Neuron (in vitro differentiated cells): ENCODE measurements around the gene URI1.

Experiments used
- H2AFZ ChIP-seq: one replicate; pipeline ENCODE4 v1.6.1; 2013; ENCODE audit warnings: low read depth, mild to moderate bottlenecking, inconsistent platforms, low read length, moderate library complexity
- H3K27me3 ChIP-seq: one replicate; pipeline ENCODE4 v1.6.1; 2013; ENCODE audit warnings: low read length; ENCODE audit not compliant: insufficient read depth
- H3K36me3 ChIP-seq: one replicate; pipeline ENCODE4 v1.6.1; 2013; ENCODE audit warnings: low read length; ENCODE audit not compliant: insufficient read depth
- H3K4me1 ChIP-seq: one replicate; pipeline ENCODE4 v1.6.1; 2013; ENCODE audit warnings: low read length; ENCODE audit not compliant: insufficient read depth
- H3K4me3 ChIP-seq: 2 replicates; pipeline ENCODE4 v1.5.1; 2013; ENCODE audit warnings: mild to moderate bottlenecking, low read length, moderate library complexity
- H3K9me3 ChIP-seq: one replicate; pipeline ENCODE4 v1.6.1; 2013; ENCODE audit warnings: low read length

The URI1 gene

DNA sequence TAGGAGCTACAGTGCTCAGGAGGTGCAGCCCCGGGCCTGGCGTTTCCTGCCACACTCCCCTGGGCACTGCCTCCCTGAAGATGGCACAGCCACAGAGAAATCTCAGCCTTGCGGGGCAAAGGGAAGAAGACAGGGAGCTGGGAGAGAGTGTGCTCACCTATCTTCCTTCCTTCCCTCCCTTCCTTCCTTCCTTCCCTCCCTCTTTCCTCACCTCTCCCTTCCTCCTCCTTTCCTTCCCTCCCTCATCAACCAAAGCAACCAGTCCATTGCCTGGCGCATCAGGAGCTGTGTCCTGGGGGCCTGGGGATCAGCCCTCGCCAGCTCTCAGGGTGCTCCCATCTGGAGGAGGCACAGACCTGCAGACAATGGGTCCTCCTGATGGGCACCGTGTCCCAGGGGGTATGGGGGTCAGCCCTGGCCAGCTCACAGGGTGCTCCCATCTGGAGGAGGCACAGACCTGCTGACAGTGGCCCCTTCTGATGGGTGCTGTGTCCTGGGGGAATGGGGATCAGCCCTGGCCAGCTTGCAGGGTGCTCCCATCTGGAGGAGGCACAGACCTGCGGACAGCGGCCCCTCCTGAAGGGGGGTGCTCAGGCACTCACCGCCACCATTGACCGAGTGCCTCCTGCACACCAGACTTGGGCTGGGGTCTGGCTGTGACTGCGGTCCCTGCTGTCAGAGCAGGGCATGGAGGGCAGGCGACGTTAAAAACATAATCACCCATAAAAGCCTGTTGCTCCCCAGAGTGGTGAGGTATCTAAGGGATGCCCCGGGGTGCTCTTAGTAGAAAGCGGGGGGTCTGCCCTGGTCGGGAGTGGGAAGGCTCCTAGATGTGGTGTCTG is 120.2 kb downstream of the URI1 start:
- Histone ChIP-seq H3K36me3 (no peaks in the 10 kb centered on the region), H3K4me3 (no peak overlapping the region), H2AFZ (no peak overlapping the region), H3K27me3 (no peaks in the 10 kb centered on the region), H3K9me3 (no peaks in the 10 kb centered on the region), H3K4me1 (peaks cover 10% of the 10 kb centered on the region)

DNA sequence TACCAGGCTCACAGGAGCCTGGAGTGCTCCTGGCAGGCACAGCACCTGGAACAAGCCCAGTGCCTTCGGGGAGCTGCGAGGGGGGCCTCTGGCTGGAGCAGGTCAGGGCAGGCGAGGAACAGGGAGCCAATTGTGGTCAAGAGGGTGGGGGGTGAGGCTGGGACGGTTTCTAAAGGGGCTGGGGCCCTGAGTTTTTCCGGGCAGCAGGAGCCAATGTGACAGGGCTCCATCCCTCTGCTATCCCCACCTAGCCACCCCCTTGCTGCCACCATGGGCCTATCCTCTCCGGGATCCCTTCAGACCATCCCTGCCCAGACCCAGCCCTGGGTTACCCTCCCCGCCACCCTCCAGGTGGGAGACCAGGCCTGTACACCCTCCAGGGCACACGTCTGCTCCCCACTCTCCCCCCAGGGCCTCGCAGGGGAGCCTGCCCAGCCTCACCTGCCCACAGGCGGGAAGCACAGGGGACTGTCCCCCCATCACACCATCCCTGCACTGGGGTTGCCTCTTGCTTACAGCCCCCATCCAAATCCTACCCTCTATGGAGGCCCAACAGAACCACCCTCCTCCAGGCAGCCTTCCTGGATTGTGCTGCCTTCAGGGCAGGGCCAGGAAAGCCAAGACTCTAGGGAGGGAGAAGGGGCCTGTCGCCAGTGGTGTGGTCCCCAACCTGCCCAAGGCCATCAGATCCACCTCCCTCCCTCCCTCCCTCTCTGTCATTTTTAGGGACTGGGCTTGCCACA is 121.0 kb downstream of the URI1 start:
- Histone ChIP-seq H3K4me3 (no peak overlapping the region), H3K4me1 (peaks cover 10% of the 10 kb centered on the region), H2AFZ (no peak overlapping the region), H3K27me3 (no peaks in the 10 kb centered on the region), H3K36me3 (no peaks in the 10 kb centered on the region), H3K9me3 (no peaks in the 10 kb centered on the region)

DNA sequence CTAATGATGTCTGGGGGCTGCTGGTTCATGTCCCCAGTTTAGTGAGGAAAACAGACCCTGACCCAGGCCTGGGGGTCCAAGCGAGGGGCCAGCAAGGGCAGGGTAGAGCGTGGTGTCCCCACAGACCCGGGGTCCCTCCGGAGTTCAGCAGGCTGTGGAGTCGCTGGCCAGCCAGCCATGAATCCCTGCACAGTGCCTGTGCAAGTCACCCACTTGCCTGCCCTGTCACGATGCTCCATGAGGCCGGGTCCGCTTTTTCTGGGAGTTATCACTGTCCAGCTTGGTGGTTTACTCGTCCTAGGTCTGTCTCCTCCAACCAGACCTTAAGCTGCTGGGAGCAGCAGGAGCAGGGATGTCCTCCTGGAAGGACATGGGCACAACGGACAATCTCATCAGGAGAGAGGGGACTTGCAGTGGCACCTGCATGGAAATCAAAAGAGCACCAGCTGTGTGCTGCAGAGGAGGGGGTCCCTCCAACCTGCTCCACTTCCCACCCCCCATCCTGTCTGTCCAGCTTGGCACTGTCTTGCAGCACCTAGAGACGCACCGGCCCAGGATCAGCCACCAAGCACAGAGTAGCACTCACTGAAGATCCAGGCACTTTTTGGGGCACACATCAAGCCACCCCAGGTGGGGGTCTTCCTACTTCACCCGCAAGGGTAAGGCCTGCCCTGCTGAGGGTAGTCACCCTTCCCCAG is 121.8 kb downstream of the URI1 start:
- Histone ChIP-seq H3K27me3 (no peaks in the 10 kb centered on the region), H3K9me3 (no peaks in the 10 kb centered on the region), H3K4me1 (peaks cover 10% of the 10 kb centered on the region), H2AFZ (no peak overlapping the region), H3K36me3 (no peaks in the 10 kb centered on the region), H3K4me3 (no peak overlapping the region)

DNA sequence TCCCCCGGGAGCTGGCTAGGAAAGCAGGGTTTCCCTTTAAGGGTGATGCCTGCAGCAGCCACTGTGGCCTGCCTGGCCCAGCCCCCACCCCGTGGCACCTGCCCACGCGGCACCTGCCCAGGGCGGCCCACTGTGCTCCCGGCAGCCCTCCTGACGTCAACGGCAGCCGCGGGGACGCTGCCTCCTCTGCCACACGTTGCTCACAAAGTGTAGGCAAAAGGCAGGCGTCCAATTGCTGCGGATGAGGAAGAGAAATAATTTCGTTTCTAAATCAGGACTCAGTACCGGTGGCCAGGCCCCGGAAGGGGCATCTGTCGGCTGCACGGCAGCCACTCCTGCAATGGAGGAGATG is 122.3 kb downstream of the URI1 start:
- H3K9me3 ChIP-seq, result no peaks in the 10 kb centered on the region
- H3K4me1 ChIP-seq, result peaks cover 10% of the 10 kb centered on the region
- no peak overlapping the region for H3K4me3 ChIP-seq
- H2AFZ ChIP-seq, result no peak overlapping the region
- no peaks in the 10 kb centered on the region for H3K27me3 ChIP-seq
- no peaks in the 10 kb centered on the region for H3K36me3 ChIP-seq

DNA sequence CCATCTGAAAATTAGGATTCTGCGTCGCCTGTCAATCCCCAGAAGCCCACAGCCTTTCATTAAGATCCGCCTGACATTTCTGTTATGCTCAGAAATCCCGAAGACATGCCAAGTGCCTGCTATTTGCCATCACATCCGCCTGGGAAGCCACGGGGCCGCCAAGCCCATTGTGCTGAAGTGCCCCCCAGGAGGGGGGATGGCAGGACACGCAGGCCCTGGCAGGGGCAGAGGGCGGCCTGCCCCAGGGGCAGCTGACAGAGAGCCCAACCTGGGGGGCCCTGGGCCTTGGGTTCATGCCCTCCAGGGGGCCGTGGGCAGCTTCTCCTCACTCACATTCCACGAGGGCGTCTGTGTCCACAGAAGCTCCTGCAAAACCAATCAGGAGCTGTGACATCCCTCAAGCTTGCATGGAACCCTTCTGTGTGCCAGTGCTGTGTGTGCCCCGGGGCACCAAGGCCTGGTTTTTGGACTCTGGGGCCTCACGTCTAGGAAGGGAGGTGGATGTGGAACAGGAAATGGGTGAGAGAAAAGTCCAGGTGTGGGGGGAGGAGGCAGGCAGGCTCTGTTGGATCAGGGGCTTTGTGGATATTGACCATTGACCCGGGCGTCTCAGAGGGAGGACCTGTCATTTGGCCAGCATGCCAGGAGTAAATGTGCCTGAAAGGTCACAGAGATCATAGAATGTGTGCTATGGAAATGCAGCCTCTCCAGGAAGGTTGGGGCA is 122.9 kb downstream of the URI1 start:
- Histone ChIP-seq H3K36me3 (no peaks in the 10 kb centered on the region), H2AFZ (no peak overlapping the region), H3K27me3 (no peaks in the 10 kb centered on the region), H3K4me1 (peaks cover 6% of the 10 kb centered on the region), H3K9me3 (no peaks in the 10 kb centered on the region), H3K4me3 (no peak overlapping the region)

DNA sequence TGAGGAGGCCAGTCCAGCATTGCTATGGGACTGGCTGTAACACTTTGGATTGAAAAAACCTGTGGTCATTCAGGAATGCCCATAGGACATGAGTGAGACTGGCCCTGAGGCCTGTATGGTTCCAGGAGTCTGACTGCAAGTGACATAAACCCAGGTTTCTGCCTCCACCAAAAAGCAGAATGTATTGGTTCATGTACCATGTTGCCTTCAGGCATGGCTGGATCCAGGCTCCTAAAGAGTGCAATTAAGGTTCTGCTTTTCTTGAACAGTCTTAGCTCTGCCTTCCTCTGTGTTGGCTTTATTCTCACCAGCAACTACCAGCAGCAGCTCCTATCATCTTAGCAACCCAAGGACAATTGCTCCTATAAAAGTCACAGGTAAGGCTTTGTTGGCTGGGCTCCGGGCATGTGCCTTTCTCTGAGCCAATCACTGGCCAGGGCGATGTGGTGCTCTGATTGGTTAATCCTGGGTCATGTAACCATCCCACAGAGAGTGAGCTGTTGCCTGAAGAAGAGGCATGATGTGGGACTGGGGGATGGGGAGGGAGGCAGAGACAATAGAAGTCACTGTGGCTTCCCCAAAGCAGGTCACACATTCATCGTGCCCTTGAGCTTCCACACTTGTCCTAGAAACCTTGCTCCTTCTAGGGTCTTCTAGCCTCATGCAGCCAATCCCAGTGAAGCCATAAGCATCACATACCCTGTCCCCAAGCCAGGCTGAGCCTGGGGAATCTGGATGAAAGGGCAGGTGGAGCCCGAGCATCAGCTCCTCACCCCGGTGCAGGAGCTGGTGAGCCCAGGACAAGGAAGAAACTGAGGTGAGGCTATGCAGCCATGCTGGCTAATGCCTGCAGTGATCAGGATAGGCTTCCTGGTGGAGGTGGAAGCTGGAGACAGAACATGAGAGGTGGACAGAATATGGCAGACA is 123.9 kb downstream of the URI1 start:
- Histone ChIP-seq H3K36me3 (no peaks in the 10 kb centered on the region), H2AFZ (no peak overlapping the region), H3K4me3 (no peak overlapping the region), H3K27me3 (no peaks in the 10 kb centered on the region), H3K9me3 (no peaks in the 10 kb centered on the region), H3K4me1 (no peaks in the 10 kb centered on the region)
